ENCODE measurements around the gene NLRP11.

The NLRP11 gene

DNA sequence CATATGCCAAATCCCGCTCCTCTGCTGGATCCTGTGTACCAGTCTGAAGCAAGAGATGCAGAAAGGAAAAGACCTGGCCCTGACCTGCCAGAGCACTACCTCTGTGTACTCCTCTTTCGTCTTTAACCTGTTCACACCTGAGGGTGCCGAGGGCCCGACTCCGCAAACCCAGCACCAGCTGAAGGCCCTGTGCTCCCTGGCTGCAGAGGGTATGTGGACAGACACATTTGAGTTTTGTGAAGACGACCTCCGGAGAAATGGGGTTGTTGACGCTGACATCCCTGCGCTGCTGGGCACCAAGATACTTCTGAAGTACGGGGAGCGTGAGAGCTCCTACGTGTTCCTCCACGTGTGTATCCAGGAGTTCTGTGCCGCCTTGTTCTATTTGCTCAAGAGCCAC, 26.6 kb upstream of the NLRP11 start:
- no peak for DNase-seq
- Mint-ChIP-seq H3K36me3 (ENCODE audit: low read depth) (no peaks in the 10 kb centered on the region), H3K27ac (no peak overlapping the region), H3K4me3 (no peak overlapping the region), H3K4me1 (no peaks in the 10 kb centered on the region), H3K9me3 (peaks cover 81% of the 10 kb centered on the region), H3K27me3 (ENCODE audit: low read depth, poor library complexity) (no peaks in the 10 kb centered on the region)
- TF ChIP-seq CTCF (IDR thresholded peaks at IDR 0.05), result no peak

DNA sequence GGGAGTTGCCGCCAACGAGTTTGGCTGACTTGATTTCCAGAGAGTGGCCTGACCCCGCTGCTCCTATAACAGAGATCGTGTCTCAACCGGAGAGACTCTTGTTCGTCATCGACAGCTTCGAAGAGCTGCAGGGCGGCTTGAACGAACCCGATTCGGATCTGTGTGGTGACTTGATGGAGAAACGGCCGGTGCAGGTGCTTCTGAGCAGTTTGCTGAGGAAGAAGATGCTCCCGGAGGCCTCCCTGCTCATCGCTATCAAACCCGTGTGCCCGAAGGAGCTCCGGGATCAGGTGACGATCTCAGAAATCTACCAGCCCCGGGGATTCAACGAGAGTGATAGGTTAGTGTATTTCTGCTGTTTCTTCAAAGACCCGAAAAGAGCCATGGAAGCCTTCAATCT, 26.2 kb upstream of the NLRP11 start:
- no peak for TF ChIP-seq CTCF (IDR thresholded peaks at IDR 0.05)
- Mint-ChIP-seq H3K27me3 (ENCODE audit: low read depth, poor library complexity) (no peaks in the 10 kb centered on the region), H3K9me3 (peaks cover 81% of the 10 kb centered on the region)

GRCh38 chr19:55857149-55857548, 25.4 kb upstream of the NLRP11 start:
- Mint-ChIP-seq H3K27ac (no peak overlapping the region), H3K36me3 (ENCODE audit: low read depth) (no peaks in the 10 kb centered on the region), H3K27me3 (ENCODE audit: low read depth, poor library complexity) (no peaks in the 10 kb centered on the region), H3K4me3 (no peak overlapping the region), H3K4me1 (no peaks in the 10 kb centered on the region), H3K9me3 (peaks cover 86% of the 10 kb centered on the region)
- no peak for DNase-seq
- TF ChIP-seq CTCF (IDR thresholded peaks at IDR 0.05), result no peak

More for the DNA sequence above, 26.2 kb upstream of the NLRP11 start:
- H3K4me1 Mint-ChIP-seq, result no peaks in the 10 kb centered on the region
- H3K36me3 Mint-ChIP-seq (ENCODE audit: low read depth), result no peaks in the 10 kb centered on the region
- no peak overlapping the region for H3K27ac Mint-ChIP-seq
- DNase-seq, result no peak
- no peak overlapping the region for H3K4me3 Mint-ChIP-seq

- no peak for DNase-seq
- no peaks in the 10 kb centered on the region for H3K36me3 Mint-ChIP-seq (ENCODE audit: low read depth)
- H3K27me3 Mint-ChIP-seq (ENCODE audit: low read depth, poor library complexity), result no peaks in the 10 kb centered on the region
- peaks cover 76% of the 10 kb centered on the region for H3K9me3 Mint-ChIP-seq
- no peak overlapping the region for H3K27ac Mint-ChIP-seq
- TF ChIP-seq CTCF (IDR thresholded peaks at IDR 0.05), result no peak
- H3K4me3 Mint-ChIP-seq, result no peak overlapping the region
- no peaks in the 10 kb centered on the region for H3K4me1 Mint-ChIP-seq
These were observed 23.4 kb upstream of the NLRP11 start for GRCh38 chr19:55855160-55855559.

GRCh38 chr19:55838906-55839305, 7.1 kb upstream of the NLRP11 start:
- H3K4me3 Mint-ChIP-seq, result no peak overlapping the region
- peaks cover 75% of the 10 kb centered on the region for H3K9me3 Mint-ChIP-seq
- TF ChIP-seq CTCF (IDR thresholded peaks at IDR 0.05), result no peak
- DNase-seq, result no peak
- H3K36me3 Mint-ChIP-seq (ENCODE audit: low read depth), result no peaks in the 10 kb centered on the region
- no peaks in the 10 kb centered on the region for H3K4me1 Mint-ChIP-seq
- peaks cover 3% of the 10 kb centered on the region for H3K27me3 Mint-ChIP-seq (ENCODE audit: low read depth, poor library complexity)
- no peak overlapping the region for H3K27ac Mint-ChIP-seq

DNA sequence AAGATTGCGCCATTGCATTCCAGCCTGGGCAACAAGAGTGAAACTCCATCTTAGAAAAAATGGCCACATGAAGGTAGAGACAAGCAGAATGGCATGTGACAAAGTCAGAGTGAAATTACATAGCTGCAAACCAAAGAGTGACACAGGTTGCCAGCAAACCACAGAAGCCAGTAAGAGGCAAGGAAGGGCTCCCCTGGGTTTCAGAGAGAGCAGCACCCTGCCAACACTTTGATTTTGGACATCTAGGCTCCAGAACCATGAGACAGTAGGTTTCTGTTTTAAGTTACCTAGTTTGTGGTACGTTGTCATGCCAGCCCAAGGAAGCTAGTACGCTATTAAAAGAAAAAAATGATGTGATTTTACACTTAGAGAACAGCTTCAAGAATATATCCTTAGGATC, 6.5 kb upstream of the NLRP11 start:
- Mint-ChIP-seq H3K9me3 (peaks cover 73% of the 10 kb centered on the region), H3K27ac (no peak overlapping the region)
- DNase-seq, result no peak

More for the DNA sequence above, 6.5 kb upstream of the NLRP11 start:
- Mint-ChIP-seq H3K27me3 (ENCODE audit: low read depth, poor library complexity) (peaks cover 2% of the 10 kb centered on the region), H3K4me3 (no peak overlapping the region), H3K36me3 (ENCODE audit: low read depth) (no peaks in the 10 kb centered on the region), H3K4me1 (no peaks in the 10 kb centered on the region)
- no peak for TF ChIP-seq CTCF (IDR thresholded peaks at IDR 0.05)
